ENCODE measurements around the gene ADH1B.
"Not testable (repeated sequence)": the region's sequence is repeated elsewhere in the genome, so short reads cannot be mapped to it uniquely, and the experiment has no call there.

The ADH1B gene

DNA sequence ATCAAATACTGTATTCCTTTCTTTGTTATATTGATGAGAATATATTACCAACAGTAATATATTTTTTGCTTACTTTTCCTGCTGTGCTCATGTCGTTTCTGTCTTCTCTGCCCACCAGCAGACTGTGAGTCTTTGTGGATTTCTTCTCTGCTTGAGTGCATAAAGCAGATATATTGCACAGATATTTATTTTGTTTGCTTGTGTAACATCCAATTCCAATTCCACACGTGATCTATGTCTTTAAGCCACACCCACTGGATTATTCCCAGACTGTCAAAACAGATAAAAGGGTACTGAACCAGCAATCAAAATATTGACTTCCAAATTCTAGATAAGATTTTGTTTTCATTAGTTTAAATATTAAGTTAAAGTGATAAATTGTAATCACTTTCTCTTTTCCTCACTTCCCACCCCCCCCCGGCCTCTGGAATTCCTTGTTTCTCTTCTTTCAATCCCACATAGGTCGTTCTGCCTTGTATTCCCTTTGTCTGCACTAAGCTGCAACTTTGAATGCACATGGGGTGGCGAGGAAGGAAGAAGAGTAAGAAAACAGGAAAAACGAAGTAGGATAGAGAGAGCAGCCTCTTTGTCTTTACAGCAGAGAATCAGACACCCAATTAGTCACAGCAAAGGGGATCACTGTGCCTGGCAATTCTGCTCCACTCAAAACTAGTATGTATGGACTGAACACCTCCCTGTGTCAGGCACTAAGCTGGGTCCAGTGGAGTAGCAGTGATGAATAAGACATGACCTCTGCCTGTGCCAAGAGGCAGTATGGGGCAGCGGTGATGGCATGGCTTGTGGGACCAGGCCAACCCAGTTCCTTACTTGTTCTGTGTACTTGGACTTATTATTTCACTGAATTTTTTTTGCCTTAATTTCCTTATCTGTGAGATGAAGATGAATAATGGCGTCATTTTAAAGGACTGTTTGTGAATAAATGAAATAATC is at the start of gene ADH1B:
ADH1B (minus strand) TSS at position 161 of the 951 bp plus-strand sequence; CDS start at position 91, 70 bp downstream.
- no peak for DNase-seq (ENCODE audit: low read depth in 4 of 4, low spot score in 1 of 4)

DNA sequence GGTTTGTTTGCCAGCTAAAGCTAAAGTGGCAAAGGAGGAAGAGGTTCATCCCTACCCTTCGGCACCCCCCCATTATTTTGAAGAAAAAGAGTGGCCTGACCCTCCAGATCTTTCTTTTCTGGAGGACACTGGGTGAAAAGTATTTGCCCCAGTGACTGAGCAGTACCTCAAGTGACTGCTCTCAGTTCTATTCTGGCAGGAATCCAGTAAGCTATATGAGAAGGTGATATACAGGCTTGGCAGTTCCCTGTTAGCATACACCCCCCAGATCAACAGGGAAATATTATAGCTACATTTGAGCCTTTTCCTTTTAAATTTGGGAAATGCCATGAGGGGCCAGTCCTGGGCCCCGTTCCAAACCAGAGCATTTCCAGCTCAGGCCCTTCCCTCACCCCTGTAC is 46.6 kb upstream of the ADH1B start:
- DNase-seq (ENCODE audit: low read depth in 4 of 4, low spot score in 1 of 4), result not testable (repeated sequence)

DNA sequence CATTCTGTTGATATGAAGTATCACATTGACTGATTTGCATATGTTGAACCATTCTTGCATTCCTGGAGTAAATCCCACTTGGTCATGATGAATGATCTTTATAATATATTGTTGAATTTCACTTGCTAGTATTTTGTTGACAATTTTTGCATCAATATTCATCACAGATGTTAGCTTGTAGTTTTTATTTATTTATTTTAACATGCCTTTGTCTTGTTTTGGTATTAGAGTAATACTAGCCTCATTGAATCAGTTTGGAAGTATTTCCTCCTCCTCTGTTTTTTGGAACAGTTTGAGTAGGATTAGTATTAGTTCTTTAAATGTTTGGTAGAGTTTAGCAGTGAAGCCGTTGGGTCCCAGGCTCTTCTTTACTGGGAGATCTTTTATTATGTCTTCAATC is 45.3 kb upstream of the ADH1B start:
- DNase-seq (ENCODE audit: low read depth in 4 of 4, low spot score in 1 of 4), result no peak

DNA sequence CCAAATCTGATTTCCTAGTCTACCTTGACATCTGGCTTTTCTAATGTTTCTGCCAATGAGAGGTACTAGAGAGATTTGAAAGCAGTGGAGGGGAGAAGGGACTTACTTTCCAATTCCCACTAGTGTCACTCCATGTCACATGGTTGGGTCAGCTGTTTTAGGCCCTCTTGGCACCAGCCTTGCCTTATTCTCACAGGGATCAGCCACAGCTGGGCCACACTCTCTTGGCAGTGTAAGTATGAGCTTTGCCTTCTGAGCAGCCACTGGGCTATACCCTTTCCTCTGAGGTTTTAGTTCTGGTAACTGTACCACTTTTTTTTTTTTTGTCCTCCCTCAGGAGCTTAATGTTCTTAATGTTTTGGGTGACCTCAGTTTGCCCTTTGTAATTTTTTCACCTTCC is 41.6 kb upstream of the ADH1B start:
- no peak for DNase-seq (ENCODE audit: low read depth in 4 of 4, low spot score in 1 of 4)

DNA sequence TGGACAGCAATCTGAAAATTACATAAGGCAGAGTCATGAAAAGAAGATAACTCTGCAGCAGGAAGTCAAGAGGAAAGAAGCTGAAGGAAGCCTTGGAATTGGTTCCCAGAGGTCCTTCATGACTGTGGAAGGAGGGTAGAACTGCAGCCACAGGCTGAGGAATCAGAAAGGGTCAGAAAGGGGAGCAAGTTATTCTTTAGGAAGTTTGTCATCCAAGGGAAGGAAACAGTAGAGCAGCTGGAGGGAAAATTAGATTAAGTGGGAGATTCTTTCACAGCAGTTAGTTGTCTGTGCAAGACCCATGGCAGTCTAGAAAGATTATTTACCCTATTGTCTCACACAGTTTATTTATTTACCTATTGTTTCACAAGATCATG is 40.7 kb upstream of the ADH1B start:
- DNase-seq (ENCODE audit: low read depth in 4 of 4, low spot score in 1 of 4), result no peak

DNA sequence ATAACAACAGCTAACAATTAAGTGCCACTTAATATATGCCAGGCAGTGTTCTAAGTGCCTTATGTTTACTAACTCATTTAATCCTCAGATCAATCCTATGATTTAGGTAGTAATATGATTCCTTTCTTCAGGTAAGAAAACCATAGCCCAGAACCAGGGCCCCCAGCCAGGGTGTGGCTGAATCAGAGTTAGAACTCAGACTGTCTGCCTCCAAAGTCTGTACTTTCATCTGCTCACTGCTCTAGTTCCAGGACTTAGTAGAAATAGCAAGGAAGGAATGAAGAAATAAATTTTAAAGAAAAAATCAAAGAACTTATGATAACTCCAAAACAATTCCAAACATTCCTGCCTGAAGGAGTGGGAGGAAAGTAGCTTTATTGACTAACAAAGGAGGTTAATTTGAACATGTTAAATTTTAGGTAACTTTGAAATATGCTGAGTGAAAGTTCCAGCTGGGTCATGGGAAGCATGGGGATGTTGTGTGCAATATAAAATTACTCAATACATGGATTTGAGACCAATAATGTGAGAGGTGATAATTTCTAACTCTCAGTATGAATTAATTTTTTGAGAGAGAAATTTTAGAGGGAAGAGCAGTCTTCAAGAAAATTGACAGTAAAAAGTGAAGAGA is 40.2 kb upstream of the ADH1B start:
- no peak for DNase-seq (ENCODE audit: low read depth in 4 of 4, low spot score in 1 of 4)

DNA sequence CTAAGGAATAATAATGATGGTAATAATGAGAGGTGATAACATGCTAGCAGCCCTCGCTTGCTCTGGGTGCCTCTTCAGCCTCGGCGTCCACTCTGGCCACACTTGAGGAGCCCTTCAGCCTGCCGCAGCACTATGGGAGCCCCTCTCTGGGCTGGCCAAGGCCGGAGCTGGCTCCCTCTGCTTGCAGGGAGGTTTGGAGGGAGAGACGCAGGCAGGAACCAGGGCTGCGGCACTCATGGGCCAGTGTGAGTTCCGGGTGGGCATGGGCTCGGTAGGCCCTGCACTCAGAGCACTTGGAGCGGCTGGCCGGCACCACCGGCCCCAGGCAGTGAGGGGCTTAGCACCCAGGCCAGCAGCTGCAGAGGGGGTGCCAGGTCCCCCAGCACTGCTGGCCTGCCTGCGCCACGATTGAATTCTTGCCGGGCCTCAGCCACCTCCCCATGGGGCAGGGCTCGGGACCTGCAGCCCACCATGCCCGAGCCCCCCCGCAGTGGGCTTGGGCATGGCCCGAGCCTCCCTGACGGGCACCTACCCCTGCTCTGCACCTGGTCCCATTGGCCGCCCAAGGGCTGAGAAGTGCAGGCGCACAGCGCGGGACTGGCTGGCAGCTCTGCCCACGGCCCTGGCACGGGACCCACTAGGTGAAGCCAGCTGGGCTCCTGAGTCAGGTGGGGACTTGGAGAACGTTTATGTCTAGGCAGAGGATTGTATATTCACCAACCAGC is 38.4 kb upstream of the ADH1B start:
- no peak for DNase-seq (ENCODE audit: low read depth in 4 of 4, low spot score in 1 of 4)

DNA sequence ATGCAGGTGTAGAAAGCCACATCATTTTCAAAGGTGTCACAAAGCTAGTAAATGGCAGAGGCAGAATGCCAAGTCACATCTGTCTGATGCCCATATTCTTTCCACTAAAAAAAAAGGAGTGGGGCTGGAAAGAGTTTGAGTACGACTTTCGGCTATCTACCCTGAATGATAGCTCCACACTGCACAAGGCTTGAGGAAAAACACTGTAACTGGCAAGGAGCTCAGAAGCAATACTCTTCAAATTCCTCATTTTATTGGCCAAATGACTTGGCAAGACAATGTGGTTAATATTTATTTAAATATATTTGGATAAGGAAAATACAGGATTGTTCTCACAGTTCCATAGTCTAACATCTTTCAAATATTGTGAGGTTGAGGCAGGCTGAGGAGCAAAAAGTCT is 36.7 kb upstream of the ADH1B start:
- no peak for DNase-seq (ENCODE audit: low read depth in 4 of 4, low spot score in 1 of 4)

DNA sequence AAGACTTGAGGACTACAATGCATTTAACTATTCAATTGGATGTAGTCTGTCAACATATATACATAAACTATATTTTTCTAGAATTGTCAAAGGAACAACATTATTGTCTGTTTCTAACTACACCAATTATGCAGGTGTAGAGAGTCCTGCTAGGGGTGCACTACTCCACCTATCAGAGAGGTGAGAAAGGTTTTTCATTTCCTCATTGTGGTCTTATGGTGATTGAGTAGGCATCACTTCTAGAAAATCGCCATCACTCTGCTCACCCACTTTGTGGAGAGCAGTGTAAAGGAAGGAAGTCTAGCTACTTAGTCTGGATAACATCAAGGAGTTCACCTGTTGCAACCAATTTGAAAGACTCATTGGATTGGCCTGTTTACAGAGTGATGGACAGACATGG is 35.8 kb upstream of the ADH1B start:
- no peak for DNase-seq (ENCODE audit: low read depth in 4 of 4, low spot score in 1 of 4)

DNA sequence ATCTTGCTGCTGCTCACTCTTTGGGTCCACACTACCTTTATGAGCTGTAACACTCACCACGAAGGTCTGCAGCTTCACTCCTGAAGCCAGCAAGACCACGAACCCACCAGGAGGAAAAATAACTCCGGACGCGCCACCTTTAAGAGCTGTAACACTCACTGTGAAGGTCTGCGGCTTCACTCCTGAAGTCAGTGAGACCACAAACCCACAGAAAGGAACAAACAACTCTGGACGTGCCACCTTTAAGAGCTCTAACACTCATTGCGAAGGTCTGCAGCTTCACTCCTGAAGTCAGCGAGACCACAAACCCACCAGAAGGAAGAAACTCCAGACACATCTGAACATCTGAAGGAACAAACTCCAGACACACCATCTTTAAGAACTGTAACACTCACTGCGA is 34.9 kb upstream of the ADH1B start:
- not testable (repeated sequence) for DNase-seq (ENCODE audit: low read depth in 4 of 4, low spot score in 1 of 4)

DNA sequence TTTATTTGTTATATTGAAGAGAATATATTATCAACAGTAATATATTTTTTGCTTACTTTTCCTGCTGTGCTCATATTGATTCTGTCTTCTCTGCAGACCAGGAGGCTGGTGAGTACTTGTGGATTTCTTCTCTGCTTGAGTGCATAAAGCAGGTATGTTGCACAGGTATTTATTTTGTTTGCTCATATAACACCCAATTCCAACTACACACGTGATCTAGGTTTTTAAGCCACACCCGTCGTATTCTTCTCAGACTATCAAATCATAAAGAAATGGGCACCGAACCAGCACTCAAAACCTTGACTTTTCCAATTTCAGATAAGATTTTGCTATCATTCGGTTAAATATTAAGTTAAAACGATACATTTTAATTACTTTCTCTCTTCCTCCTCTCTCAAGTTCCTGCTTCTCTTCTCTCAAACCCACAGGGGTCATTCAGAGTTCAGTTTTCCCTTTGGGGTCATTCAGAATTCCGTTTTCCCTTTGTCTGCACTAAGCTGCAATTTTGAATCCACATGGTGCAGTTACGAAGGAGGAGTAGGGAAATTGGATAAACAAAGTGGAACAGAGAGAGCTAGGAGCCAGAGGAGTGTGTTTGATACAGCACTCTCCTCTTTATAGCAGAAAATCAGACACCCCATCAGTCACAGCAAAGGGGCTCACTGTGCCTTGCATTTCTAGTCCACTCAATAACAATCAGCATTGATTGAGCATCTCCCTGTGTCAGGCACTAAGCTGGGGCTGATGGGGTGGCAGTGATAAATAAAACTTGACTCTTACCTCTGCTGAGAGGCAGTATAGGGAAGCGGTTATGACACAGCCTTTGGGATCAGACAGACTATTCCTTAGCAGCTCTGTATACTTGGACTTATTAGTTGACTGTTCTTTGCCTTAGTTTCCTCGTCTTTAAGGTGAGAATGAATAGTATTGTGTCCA is 31.7 kb upstream of the ADH1B start, which contains the start of gene ADH1C:
ADH1C (minus strand) TSS at position 145 of the 936 bp plus-strand sequence; CDS start at position 74, 71 bp downstream.
- DNase-seq (ENCODE audit: low read depth in 4 of 4, low spot score in 1 of 4), result no peak

DNA sequence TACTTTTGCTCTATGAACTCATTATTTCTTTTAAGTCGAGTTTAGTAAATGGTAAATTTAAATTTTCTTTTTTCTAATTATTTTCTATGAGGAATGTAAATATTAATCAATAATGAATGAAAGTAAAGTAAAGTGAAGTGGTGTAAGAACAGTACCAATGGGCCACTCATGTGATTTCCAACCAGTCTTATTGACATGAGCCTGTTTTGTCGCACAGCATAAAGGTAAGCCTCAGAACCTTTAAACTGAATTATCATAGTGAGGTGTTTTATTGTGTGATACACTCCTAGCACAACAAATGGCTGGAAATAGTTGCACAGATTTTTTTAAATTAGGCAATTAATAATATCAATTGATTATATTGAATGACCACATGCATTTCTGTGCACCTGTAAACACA is 30.3 kb upstream of the ADH1B start:
- DNase-seq (ENCODE audit: low read depth in 4 of 4, low spot score in 1 of 4), result no peak

DNA sequence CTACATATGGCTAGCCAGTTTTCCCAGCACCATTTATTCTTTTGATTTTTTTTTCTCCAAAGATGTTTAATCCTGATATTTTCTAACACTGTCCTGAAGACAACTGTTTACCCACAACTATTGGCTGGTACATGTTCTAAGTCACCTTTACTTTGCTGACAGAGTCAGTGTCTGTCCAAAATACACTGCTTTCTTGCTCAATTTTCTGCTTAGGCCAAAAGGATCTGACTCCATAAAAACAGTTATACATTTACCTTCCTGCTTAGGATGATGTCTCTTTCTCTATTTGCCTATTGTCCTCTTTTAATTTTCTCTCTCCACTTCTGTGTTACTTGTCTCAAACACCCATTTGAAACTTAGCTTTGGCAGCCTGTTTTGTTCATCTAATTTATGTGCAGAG is 28.1 kb upstream of the ADH1B start:
- no peak for DNase-seq (ENCODE audit: low read depth in 4 of 4, low spot score in 1 of 4)

DNA sequence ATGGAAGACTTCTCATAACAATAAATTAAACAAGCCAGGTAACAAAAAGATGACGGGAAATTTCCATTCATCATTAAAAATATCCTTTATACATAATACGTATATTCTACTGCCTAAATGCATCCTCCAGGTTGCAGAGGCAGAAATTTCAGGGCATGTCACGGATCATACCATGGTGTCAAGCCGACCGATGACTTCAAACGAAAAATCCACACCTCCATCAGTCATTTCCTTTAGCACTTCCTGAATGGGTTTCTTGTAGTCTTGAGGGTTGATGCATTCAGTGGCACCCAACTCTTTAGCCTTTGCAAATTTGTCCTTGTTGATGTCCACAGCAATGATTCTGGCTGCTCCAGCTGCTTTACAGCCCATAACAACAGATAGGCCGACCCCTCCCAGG is 21.4 kb upstream of the ADH1B start:
- DNase-seq (ENCODE audit: low read depth in 4 of 4, low spot score in 1 of 4), result not testable (repeated sequence)

DNA sequence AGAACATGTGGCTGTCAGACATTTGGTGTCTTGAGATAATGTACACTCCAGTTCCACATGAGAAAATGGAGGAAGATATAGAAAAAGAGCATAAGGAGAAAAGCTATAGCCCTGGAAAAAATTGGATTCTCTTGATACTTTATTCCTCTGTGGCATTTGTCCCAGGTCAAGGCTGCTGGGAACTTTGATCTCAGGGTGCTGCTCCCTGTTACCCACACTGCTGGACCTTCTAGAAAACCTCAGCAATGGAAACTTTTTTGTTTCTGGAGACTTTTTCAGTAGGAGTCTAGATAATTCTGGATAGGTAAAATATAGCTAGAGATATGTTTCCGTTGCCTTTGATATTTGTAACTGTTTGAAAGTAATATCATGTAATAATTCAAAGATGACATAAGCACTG is 20.2 kb upstream of the ADH1B start:
- DNase-seq (ENCODE audit: low read depth in 4 of 4, low spot score in 1 of 4), result no peak

DNA sequence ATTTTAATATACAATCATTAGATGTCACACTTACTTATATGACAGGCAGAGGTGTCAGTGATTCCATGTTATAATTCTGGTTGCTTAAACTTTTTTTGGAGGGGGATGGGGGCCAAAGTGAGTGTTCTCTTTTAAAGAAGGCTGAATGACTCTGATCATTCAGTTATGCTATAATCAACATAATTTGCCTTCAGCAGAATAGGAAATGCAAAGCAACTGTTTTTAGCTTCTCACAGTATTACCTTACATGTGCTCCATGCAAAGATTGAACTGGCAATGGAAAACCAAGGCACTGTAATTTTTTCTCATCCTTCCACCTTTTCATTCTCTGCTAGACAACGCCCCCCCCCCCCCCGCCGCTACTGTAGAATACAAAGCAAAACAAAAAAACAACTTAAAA is 18.0 kb upstream of the ADH1B start:
- no peak for DNase-seq (ENCODE audit: low read depth in 4 of 4, low spot score in 1 of 4)

DNA sequence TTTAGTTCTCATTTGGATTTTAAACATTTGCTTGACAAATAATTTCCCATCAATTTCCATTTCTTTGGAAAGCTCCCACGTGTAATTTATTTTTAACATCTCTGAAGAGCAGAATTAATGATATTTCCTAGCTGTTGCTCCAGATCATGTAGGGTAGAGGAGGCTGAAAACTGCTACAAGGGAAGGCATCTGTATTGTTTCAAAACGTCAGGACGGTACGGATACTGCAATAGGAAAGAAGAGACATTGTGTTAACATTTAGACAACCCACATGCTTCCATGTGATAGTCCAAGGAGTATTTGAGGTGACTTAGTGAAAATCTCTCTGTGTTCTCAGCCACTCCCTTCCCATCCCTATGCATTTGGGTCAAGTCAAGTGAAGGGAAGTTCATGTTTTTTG is 15.4 kb upstream of the ADH1B start:
- DNase-seq (ENCODE audit: low read depth in 4 of 4, low spot score in 1 of 4), result no peak

DNA sequence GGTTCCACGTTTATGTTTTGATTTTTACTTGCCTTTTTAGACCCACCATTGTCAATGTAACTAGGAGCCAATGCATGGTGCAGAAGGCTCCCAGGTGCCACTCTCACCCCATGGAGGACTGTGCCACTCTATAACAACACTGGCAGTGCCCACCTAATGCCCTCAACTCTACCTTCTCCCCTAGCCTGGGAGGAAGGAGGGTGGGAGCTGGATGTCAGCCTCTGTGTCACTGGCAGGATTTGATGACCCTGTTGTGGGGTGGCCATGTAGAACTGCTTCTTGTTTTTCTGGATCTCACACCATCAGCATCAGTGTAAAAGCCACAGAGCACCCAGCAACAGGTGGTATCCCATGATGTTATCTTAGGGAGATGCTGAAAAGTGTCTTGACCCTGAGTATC is 13.7 kb upstream of the ADH1B start:
- no peak for DNase-seq (ENCODE audit: low read depth in 4 of 4, low spot score in 1 of 4)

DNA sequence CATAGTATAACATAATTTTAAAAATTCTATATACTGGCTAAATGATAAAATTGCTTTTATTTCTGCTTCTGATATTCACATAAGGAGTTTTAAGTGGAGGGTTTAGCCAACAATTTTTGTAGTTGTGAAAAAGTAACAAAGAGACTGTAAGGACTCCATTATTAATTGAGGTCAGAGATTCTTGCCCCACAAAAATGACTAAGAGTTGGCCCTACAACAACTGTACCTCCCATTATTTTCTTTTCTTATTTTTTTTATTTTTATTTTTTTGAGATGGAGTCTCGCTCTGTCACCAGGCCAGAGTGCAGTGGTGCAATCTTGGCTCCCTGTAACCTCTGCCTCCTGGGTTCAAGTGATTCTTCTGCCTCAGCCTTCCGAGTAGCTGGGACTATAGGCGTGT is 9.4 kb upstream of the ADH1B start:
- no peak for DNase-seq (ENCODE audit: low read depth in 4 of 4, low spot score in 1 of 4)

DNA sequence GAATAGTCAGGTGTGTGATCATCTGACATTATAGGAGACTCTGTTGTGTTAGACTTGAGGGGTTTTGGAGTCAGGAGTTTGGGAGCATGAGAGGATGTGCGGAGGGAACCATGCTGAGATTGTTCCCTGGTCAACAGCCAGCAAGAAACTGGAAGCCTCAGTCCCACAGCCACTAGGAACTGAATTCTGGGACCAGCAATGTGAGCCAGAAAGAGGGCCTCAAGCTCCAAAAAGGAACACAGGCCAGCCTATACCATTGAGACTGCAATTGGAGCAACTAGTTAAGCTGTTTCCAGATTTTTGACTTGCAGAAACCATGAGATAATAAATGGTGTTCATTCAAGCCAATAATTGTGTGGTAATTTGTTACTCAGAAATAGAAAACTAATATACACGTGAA is 8.7 kb upstream of the ADH1B start:
- no peak for DNase-seq (ENCODE audit: low read depth in 4 of 4, low spot score in 1 of 4)

DNA sequence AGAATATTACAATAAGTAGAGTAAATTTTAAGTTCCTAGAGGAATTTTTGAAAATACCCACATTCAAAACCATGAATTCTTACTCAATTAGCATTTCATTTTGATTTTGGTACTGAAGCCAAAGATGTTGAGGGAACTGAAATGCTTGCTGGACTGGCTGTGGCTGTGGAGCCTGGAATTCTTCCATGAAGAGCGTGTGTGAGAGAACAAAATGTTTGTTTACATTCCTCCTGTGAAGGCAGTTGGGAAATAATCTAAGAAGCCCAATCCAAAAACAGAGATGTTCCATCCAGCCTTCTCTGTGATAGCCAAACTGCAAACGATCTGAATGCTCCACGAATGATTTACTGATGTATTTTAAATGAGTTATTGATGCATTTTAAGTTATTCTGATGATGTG is 3.8 kb upstream of the ADH1B start:
- DNase-seq (ENCODE audit: low read depth in 4 of 4, low spot score in 1 of 4), result no peak
